ENCODE data around the gene PLXNA2. TPM values are rescaled to one million over a fixed set of nuclear protein-coding genes. Genes with fewer than 3 reads are reported as not detected.

Gene PLXNA2
- total RNA-seq, 1 donor from 2014 or later = 0.44 TPM

- intact Hi-C loops (cut with micrococcal nuclease) = no loop called here
These were observed 241.5 kb downstream of the PLXNA2 start for GRCh38 chr1:208002672-208003071.

GRCh38 chr1:208002078-208002477, 242.1 kb downstream of the PLXNA2 start:
- intact Hi-C loops (cut with micrococcal nuclease) = no loop called here

- intact Hi-C loops (cut with micrococcal nuclease) = no loop called here
These were observed 243.7 kb downstream of the PLXNA2 start for GRCh38 chr1:208000504-208000903.

- intact Hi-C loops (cut with micrococcal nuclease) = no loop called here
These were observed 244.2 kb downstream of the PLXNA2 start for GRCh38 chr1:207999972-208000371.

- intact Hi-C loops (cut with micrococcal nuclease) = no loop called here
These were observed 244.8 kb downstream of the PLXNA2 start for GRCh38 chr1:207999274-207999915.

- intact Hi-C loops (cut with micrococcal nuclease) = no loop called here
These were observed 245.5 kb downstream of the PLXNA2 start for GRCh38 chr1:207998691-207999090.

GRCh38 chr1:207997486-207998268, 246.5 kb downstream of the PLXNA2 start:
- intact Hi-C loops (cut with micrococcal nuclease) = loop anchor here (1.0 kb wide), 1 partner anchor 112 kb away; no protein-coding TSS in a partner anchor

- intact Hi-C loops (cut with micrococcal nuclease) = loop anchor here (1.0 kb wide), 1 partner anchor 111 kb away; no protein-coding TSS in a partner anchor
These were observed 247.5 kb downstream of the PLXNA2 start for GRCh38 chr1:207996636-207997035.

- intact Hi-C loops (cut with micrococcal nuclease) = no loop called here
These were observed 248.6 kb downstream of the PLXNA2 start for GRCh38 chr1:207995576-207995975.

- intact Hi-C loops (cut with micrococcal nuclease) = no loop called here
These were observed 250.4 kb downstream of the PLXNA2 start for GRCh38 chr1:207993477-207994445.

- intact Hi-C loops (cut with micrococcal nuclease) = no loop called here
These were observed 251.4 kb downstream of the PLXNA2 start for GRCh38 chr1:207992677-207993236.

GRCh38 chr1:207991583-207992026, 252.6 kb downstream of the PLXNA2 start:
- intact Hi-C loops (cut with micrococcal nuclease) = no loop called here

GRCh38 chr1:207990876-207991582, 253.2 kb downstream of the PLXNA2 start:
- intact Hi-C loops (cut with micrococcal nuclease) = no loop called here

- intact Hi-C loops (cut with micrococcal nuclease) = no loop called here
These were observed 253.7 kb downstream of the PLXNA2 start for GRCh38 chr1:207990455-207990854.

- intact Hi-C loops (cut with micrococcal nuclease) = no loop called here
These were observed 255.6 kb downstream of the PLXNA2 start for GRCh38 chr1:207988326-207989165.

GRCh38 chr1:207987164-207987563, 257.0 kb downstream of the PLXNA2 start:
- intact Hi-C loops (cut with micrococcal nuclease) = no loop called here

- intact Hi-C loops (cut with micrococcal nuclease) = no loop called here
These were observed 258.2 kb downstream of the PLXNA2 start for GRCh38 chr1:207985996-207986395.

GRCh38 chr1:207984831-207985572, 259.2 kb downstream of the PLXNA2 start:
- intact Hi-C loops (cut with micrococcal nuclease) = no loop called here

Data from T-helper 1 cell treated with Interleukin-12 subunit alpha and Interleukin-12 subunit beta and Interleukin-4 antibody, amounts not matched to agents 30 ng/mL and 1 ng/mL, for 36 hours (primary cell).